Smooth muscle cell of the brain vasculature (primary cell): ENCODE data around the gene NHERF2.

Experiments used
- DNase-seq: peaks from one replicate; pipeline ENCODE4 v3.0.0-alpha.2; 2012; ENCODE audit warnings: low read depth, low spot score

NHERF2 gene

DNA sequence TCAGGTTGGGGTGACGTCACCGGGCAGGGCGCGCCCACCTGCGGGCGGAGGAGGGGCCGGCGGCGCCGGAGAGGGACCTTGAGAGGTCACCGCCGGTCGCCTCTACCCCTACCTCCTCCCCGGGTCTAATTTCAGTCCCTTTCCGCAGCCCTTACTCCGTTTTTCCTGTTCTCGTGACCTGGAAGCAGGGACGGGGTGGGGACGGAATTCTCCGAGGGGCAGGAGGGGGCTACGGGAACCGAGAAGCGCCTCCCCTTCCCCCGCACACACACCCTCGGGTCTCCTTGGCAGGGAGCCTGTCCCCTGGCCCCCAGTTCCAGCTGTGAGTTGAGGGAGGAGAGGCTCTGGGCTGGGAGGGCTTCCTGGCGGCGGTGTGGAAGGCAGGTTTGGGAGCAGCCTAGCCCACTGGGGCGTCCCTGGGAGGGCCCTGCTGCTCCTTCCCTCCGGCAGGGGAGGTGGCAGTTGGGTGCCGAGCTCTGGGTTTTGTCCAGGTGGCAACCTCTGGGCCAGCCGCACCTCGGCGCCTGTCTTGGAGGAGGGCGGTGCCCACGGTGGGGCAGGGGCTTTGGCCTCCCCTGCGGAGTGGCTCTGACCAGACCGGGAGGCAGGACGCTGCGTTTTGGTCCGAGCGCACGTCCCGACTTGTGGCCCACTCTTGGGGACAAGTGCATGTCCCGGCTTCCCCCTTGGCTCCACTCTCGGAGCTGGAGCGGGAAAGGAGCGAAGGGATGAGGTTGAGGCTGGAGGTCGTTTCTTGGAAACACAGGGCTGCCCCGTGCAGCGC is 36.2 kb upstream of the NHERF2 start:
- no peak for DNase-seq

DNA sequence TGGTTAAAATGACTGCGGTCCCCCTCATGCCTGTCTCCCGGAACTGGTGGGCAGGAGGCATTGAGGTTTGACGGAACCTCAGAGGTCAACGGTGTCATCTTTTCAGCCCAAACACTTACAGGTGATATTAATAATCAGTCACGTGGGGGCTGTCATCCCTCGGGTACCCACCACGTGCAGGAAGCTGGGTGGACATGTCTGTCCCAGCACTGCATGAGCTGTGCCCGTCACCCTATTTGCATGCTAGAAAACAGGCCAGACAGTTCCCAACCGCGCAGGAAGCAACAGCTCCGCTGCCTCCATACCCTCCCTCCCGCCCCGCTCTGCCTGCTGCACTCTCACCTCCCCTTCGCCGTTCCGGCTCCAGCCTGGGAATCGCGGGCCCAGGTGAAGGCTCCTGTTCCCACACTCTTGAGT is 35.6 kb upstream of the NHERF2 start:
- DNase-seq: no peak

DNA sequence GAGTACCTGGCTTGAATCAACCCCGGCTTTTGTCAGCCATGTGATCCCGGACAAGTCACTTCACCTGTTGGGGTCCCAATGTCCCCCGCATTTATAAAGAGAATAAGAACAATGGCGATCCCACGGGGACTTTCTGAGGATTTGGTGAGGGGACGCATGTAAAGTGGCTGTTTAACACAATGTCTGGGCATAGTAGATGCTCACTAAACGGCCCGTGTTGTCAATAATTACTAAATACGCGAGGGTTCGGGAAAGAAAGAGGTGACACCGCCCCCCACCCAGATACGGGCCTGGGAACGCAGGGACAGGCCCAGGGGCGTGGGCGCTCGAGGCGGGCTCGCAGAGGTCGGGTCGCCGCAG is 35.1 kb upstream of the NHERF2 start:
- no peak for DNase-seq

DNA sequence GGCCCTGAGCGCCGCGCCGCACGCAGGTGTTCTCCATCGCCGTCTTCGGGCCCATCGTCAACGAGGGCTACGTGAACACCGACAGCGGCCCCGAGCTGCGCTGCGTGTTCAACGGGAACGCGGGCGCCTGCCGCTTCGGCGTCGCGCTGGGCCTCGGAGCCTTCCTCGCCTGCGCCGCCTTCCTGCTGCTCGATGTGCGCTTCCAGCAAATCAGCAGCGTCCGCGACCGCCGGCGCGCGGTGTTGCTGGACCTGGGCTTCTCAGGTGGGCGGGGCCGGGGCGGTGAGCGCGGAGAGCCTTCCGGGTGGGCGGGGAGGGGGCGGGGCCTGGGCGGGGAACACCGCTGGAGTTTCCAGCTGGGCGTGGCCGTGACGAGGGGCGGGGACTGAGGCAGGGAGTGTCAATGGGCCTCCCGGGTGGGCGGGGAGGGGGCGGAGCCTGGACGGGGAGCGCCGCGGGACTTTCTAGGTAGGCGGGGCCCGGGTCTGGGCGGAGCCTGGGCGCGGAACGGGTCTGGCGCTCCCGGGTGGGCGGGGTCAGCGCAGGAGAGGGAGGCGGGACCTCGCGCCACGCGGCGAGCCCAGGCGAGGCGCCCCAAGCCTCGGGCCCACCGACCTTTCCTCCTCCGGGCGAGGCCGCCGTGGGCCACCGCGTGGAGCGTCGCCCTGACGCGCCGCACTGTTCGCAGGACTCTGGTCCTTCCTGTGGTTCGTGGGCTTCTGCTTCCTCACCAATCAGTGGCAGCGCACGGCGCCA is 34.6 kb upstream of the NHERF2 start:
- DNase-seq: peak; percentile 50

DNA sequence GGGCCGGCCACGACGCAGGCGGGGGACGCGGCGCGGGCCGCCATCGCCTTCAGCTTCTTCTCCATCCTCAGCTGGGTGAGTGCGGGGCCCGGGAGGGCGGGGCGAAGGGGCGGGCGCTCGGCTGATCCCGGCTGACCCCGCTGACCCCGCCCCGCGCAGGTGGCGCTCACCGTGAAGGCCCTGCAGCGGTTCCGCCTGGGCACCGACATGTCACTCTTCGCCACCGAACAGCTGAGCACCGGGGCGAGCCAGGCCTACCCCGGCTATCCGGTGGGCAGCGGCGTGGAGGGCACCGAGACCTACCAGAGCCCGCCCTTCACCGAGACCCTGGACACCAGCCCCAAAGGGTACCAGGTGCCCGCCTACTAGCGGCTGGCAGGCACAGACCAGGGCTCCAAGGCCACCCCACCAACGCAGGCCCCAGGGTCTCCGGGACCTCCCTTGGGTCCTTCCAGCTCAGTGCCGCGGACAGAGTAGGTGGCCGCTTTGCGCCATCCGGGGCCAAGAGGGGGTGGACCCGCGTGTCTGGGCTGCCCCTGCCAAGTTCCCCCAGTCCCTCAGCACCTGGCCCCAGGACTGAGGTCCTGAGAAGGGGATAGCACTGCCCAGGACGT is 33.9 kb upstream of the NHERF2 start:
- no peak for DNase-seq

DNA sequence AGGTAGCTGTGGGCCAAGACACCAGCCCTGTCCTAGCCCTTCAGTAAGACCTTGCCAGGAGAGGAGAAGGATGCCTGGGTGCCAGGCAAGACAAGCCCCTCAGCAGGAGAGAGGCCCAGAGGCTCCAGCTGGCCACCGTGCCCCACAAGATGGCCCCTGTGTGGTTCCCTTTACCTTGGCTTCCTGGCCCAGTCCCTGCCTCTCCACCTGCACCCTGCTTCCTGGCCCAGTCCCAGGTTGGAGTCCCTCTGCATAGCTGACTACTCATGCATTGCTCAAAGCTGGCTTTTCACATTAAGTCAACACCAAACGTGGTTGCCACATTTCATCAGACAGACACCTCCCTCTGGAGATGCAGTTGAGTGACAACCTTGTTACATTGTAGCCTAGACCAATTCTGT is 33.0 kb upstream of the NHERF2 start:
- DNase-seq: no peak

DNA sequence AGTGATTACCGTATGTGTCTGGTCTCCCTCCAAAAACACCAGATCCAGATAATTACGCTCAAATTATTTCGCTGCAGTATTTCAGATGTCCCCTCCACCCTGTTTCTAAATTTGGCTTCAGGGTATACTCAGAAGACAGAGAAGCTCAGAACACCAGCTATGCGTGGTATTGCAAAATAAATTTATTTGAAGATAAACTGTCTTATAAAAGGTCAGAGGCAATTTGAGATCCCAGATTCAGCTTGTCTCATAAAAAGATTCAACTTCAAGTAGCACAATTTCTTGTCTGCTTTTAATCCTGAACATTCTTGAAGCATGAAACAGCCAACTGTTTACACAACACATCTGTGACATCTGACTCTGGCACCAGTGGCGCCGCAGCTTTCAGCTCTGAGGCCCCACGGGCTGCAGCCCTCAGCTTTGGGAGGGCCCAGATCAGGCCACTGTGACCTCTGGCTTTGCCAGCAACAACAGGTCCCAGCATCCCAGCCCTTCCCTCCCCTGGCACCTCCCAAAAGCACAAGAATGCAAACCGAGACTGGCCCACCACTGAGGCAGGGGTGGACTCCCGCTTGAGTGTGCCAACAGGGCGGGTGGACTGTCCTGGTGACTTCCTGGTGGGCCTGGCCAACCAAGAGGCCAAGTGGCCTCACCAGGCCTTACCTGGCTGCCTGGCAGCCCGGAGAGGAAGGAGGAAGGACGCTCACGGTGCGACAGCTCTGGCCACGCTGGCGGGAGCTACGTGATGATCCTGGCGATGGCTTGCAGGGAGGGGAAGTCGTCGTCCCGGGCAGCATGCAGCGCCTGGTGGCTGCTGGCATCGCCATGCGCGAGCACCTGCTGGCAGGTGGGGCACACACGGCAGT is 29.0 kb upstream of the NHERF2 start:
- DNase-seq: no peak

DNA sequence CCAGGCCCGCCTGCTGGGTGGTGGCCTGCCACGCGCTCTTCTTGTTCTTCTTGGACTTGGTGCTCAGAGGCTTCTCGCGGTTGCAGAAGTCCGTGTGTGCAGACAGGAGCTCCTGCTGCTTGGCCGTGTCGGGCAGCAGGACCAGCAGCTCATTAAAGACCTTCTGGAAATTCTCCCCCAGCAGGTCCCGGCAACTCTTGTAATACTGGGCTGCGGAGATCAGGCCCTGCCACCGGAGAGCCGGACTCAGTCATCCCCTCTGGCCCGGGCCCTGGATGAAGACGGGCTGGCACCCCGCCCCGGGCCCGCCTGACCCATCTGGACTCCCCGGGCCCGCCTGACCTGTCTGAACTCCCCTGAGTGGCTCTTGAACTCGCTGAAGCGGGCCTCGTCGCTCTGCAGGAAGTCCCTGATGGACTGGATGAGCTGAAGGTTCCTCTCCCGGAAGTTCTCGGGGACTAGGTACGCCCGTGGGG is 28.3 kb upstream of the NHERF2 start:
- DNase-seq: no peak

DNA sequence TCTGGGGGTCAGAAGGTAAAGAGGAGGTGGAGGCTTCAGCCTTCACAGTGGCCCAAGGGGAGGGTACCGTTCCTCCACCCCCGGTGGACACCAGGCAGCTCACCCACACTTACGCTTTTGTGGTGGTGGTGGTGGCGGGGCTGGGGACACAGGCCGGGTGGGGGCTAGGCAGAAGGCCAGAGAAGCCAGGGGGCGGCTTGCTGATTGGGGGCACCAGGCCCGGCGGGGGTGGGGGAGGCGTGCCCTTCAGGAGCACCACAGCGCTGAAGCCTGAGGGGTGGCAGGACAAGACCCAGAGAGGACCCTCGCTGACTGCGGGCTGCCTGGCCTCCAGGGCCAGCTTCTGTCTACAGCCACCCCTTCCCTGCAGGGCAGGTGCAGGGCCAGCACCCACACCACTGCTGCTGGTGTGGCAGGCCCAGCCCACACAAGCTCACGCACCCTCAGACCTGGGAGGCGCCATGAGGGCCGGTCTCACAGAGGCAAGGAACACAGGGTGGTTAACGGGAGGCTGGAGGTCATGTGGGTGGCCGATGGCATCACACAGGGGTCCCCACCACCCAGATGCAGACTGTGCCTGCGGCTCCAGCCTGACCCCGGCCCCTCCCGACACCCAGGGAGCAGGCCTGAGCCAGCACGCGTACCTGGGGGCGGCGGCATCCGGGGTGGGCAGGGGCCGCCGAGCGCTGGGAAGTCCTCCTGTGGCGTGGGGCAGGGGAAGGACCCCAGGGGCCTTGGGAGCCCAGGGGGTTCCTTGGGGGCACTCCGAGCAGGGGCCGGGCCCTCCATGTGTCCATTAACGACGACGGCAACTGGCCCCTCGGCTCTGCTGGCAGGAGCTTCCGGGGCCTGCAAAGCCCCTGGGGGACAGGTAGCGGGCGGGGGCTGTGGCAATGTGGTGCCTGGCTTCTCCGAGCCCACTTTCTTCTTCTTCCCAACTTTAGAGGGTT is 27.6 kb upstream of the NHERF2 start:
- no peak for DNase-seq

DNA sequence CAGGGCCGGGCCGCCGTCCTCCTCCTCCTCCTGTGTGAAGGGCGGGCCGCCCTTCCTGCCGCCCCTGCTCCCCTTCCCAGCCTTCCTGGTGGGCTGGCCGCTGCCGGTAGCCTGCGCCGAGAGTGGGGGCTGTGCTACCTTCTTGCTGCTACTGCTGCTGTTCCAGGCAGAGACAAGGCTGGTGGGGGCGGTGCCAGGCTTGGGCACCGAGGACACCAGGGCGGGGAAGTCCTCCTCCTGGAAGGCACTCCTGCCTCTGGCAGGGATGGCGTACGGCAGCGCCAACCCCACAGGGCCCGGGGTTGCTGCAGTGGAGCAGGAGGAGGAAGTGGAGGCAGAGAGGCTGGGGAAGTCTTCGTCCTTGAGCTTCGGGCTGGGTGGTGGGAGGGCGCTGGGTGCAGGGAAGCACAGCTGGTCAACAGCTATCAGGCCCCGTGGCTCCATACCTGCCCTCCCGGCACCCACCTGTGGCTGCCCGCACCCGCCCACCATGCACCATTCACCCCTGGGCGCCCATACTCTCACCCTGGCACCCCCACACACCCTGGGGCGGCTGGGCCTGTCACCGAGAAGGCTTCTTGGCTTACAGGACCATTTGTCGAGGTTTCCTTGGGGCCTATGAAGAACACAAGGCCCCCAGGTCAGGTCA is 26.7 kb upstream of the NHERF2 start:
- no peak for DNase-seq

DNA sequence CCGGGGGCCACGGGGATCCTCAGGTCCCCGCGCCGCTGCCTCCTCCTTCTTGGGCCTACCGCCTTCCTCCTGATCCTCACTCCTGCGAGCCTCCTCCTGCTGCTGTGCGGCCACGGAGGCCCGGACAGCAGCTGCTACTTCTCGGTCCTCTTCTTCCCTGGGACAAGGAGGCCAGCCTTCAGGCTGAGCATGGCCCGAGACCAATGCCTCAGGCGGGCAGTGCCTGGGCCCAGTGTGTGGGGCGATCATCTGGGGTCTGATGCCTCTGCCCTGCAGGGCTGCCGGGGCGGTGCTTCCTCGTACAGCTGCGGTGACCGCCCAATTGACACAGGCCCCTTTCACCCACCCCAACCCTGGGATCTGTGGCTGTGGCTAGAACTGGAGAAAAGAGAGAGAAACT is 25.7 kb upstream of the NHERF2 start:
- DNase-seq: no peak

DNA sequence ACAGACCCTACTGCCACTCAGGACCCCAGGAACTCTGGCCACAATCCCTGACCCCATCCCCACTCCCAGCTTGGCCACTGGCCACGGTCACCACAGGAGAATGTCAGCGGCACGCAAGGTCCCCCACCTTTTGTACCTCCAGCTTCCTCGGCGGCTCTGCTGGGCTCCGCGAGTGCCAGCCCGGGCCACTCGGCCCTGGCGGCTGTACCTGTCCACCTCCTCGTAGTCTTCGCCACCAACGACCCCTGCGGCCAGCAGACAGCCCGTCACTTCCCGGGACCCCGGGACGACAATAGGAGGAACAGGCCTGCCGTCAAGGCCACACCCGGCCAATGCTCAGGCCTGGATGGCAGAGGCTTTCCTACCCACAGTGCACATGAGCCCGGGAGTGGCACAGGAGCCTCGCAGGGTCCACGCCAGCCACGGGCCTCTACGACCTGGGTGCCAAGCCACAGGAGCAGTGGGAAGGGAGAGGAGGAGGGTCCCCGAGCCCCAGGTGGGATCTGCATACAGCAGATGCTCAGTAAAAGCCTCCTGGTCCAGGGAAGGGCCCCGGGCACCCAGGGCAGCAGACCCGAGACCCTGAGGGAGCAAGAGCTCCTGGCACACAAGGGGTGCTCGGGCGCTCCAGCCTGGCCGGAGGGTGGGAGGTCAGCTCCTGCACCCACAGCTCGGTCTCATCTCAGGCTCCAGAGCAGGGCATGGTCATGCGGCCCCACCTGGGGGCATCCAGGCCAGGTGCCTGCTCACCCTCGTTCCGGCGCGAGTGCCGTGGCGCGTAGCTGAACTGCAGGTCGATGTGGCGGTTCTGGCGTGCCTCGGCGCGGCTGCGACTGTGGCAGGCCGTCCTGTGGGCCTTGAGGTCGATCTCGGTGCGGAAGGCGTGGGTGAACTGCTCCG is 25.0 kb upstream of the NHERF2 start:
- DNase-seq: no peak

DNA sequence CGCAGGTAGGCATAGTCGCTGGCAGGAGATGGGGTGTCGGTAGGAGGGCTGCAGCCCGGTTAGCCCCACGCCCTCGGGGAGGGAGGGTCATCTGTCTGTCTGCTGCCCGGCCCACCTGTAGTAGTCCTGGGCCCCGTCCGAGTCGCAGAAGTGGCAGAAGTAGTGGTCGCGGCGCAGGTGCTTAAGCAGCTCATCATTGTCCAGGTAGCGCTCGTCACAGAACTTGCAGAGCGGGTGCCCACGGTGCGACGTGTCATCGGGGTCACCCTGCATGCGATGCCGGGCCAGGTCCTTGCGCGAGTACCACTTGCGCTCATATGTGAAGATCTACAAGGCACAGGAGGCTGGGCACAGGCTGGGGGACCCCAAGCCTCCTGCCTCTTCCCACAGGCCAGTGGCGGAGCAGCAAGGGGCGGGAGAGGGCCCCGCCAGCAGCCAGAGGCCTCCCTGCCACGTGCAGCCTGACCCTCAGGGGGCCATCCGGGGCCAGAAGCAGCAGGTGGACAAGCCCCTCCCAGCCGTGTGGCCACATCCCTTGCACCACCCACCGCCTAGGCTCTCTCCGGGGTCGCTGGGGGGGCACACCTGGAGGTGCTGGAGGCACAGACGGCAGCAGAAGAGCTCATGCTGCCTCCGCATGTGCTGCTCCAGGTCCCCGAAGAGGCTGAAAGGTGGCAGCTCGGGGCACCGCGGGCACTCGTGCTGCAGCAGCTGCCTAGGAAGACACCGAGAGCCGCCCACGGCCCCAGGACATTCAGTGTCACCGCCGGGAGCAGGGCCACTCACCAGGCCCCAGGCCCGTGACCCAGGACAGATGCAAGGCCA is 24.1 kb upstream of the NHERF2 start:
- no peak for DNase-seq

DNA sequence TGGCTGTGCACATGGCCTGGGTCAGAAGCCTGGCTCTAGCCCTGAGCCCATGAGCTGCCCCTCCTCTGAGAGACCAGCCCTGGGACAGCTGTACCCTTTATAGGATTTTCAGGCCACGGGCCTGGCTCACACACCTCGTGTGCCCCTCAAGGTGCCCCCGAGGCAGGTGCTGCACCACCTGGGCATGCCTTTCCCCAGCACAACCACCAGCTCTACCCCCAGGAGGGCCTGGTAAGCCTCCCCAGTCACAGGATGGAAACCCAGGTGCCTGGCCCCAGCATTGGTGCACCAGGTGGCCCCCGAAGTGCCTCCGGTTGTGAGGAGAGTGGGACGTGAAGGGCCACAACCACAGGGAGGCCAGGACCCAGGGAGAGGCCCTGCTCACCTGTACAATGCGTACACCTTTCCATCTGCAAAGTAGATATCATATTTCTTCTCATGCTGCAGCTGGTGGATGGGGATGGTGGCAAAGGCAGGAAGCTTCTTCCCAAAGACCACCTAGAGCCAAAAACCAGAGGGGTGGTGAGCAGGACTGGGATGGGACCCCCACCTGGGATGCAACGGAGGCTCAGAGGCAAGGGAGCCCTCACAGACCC is 23.4 kb upstream of the NHERF2 start:
- DNase-seq: no peak

DNA sequence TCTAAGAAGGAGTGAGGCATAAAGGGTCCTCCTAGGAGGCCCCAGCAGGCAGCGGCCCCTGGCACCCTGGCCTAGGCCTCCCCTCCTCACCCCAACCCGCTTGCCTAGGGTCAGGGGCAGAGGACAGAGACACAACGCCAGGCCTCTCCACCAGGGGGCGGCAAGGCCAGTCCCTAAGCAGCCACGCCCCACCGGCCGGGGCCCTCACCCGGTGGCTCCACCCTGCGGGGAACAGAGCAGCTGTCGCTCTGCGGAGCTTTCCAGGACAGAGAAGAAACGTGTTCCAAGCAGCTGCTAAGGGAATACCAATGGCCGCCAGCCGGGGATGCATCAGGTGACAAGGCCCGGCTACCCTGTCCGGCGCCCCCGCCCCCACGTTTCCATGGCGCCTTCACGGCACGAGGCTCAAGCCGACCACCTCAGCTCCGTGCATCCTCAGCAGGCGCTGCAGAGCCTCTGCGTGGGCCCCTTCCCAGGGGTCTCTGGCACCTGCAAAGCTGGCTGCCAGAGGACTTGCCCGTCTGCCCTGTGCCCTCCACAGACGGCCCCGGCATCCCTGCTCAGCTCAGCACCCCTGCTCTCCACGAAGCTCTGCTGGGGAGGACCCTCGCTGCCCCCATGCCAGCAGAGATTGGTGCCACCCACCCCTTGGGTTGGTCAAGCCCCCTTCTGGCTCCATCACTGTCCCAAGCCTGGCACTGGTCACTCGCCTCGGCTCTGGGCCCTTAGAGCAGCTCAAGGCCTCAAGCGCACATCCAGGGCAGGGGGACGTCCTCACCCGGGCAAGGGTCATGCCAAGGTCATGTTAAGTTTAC is 22.7 kb upstream of the NHERF2 start:
- peak; percentile 61 for DNase-seq

DNA sequence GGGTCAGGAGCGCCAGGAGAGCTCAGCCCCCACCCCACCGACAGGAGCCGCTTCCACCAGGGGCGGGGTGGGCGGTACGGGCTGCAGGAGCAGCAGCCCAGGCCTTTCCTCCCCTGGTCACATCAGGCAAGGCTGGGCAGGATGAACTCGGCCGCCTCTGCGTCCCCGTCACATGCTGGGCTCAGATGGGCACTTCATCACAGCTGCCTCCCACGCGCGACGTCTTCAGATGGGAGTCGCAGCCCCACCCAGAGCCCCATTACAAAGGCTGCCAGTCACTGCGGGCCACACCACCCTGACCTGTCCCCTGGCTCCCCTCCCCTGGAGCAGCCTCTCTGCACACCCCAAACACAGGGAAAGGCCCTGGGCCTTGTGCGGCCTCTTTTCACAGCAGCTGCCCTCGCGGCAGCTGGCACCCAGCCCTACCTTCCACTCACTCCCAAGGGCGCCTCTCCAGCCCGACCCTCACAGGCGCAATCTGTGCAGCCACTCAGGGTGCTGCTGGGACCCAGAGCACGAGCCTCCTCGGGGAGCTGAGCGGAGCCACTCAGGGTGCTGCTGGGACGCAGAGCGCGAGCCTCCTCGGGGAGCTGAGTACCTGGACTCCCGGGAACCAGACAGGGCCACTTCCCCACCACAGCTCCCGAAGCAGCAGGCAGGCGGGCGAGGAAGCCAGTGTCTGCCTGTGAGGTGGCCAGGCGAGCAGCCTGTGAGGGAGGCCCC is 21.7 kb upstream of the NHERF2 start:
- no peak for DNase-seq
